HG02678 (cell line): Measurements from ENCODE around the gene FOXK2.
A peak's percentile ranks its signal among the peaks of the same experiment; 100 is the strongest.

Experiments
- ATAC-seq: cut with Tn5 transposase; IDR thresholded peaks from one replicate; pipeline ENCODE4 v1.9.1; 2021; ENCODE audit warnings: mild to moderate bottlenecking, moderate library complexity; ENCODE audit not compliant: unreplicated experiment

FOXK2 gene

GRCh38 chr17:82632451-82632850 lies 112.9 kb downstream of the FOXK2 start:
- ATAC-seq: no peak

- ATAC-seq: no peak
These were observed 113.8 kb downstream of the FOXK2 start for GRCh38 chr17:82633343-82633742.

- ATAC-seq: no peak
These were observed 117.4 kb downstream of the FOXK2 start for GRCh38 chr17:82636626-82637598.

- ATAC-seq: no peak
These were observed 118.7 kb downstream of the FOXK2 start for GRCh38 chr17:82638183-82638773.

- no peak for ATAC-seq
These were observed 120.1 kb downstream of the FOXK2 start for GRCh38 chr17:82639628-82640027.

- no peak for ATAC-seq
These were observed 120.5 kb downstream of the FOXK2 start for GRCh38 chr17:82640036-82640435.

GRCh38 chr17:82642022-82642421 lies 122.5 kb downstream of the FOXK2 start:
- no peak for ATAC-seq

GRCh38 chr17:82644148-82644547 lies 124.6 kb downstream of the FOXK2 start:
- no peak for ATAC-seq

GRCh38 chr17:82645516-82645915 lies 126.0 kb downstream of the FOXK2 start:
- ATAC-seq: no peak

- peak; percentile 23 for ATAC-seq
These were observed 128.1 kb downstream of the FOXK2 start for GRCh38 chr17:82647593-82648164.

- peak; percentile 91 for ATAC-seq
These were observed 128.7 kb downstream of the FOXK2 start, which contains the start of gene WDR45B for GRCh38 chr17:82648165-82648668. Gene WDR45B (minus strand): TSS chr17:82648444. CDS start chr17:82648340, 104 bp downstream.

GRCh38 chr17:82648742-82649331 lies 129.3 kb downstream of the FOXK2 start:
- no peak for ATAC-seq

- no peak for ATAC-seq
These were observed 130.1 kb downstream of the FOXK2 start for GRCh38 chr17:82649501-82650261.

GRCh38 chr17:82650723-82651122 lies 131.2 kb downstream of the FOXK2 start:
- no peak for ATAC-seq

GRCh38 chr17:82653651-82654528 lies 134.4 kb downstream of the FOXK2 start:
- ATAC-seq: no peak
